Stimulated activated CD8-positive, alpha-beta memory T cell treated with anti-CD3 and anti-CD28 coated beads, Interleukin-4, amount 100 ng/mL, for 4 hours (primary cell): ENCODE measurements around the gene ZNF507.
"Not testable (repeated sequence)": the region's sequence is repeated elsewhere in the genome, so short reads cannot be mapped to it uniquely, and the experiment has no call there.

Experiments
- DNase-seq, 2 donors: peaks; one replicate each; pipeline ENCODE4 v3.0.0-alpha.2; 2020; ENCODE audit warnings: low read depth in 2 of 2, low spot score in 1 of 2

Gene ZNF507

GRCh38 chr19:32367063-32367462, 21.7 kb downstream of the ZNF507 start:
- DNase-seq: no peak

GRCh38 chr19:32367948-32368536, 22.6 kb downstream of the ZNF507 start:
- DNase-seq: no peak

- DNase-seq: no peak
Observed at GRCh38 chr19:32368787-32369186, 23.4 kb downstream of the ZNF507 start.

- no peak for DNase-seq
Observed at GRCh38 chr19:32372726-32373517, 27.5 kb downstream of the ZNF507 start.

- no peak for DNase-seq
Observed at GRCh38 chr19:32373585-32374295, 28.3 kb downstream of the ZNF507 start.

- not testable (repeated sequence) for DNase-seq
Observed at GRCh38 chr19:32374362-32374761, 29.0 kb downstream of the ZNF507 start.

- not testable (repeated sequence) for DNase-seq
Observed at GRCh38 chr19:32377088-32377487, 31.7 kb downstream of the ZNF507 start.

GRCh38 chr19:32380269-32380668, 34.9 kb downstream of the ZNF507 start:
- no peak for DNase-seq

DNA sequence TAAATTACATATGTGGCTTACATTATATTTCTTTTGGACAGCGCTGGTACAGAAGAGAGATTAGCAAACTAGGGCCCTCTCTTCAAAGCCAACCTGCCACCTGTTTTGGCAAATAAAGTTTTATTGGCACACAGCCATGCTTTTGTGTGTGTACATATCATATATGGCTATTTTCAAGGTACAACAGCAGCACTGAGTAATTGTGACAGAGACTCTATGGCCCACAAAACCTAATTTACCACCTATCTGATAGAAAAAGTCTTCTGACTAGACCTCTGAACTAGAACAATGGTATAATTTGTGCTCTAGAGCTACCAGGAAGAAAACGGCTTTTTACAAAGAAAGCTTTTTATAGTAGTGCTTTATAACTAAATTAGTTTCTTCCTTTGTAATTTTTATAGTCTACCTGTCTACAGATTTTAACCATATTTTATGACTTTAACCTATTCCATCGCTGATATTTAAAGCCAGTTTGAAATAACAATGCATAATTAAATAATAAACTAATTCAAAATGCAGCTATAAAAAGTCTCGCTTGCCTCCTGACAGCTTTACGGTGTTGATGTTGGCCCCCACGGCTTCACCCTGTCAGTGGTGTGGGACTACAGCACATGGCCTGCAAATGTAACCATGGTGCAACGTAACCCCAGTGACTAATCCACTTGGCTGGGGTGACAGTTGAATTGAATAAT, 42.4 kb downstream of the ZNF507 start:
- DNase-seq: no peak

- no peak for DNase-seq
Observed at GRCh38 chr19:32388393-32388855, 43.0 kb downstream of the ZNF507 start.

GRCh38 chr19:32392901-32393300, 47.5 kb downstream of the ZNF507 start:
- no peak for DNase-seq

GRCh38 chr19:32396046-32396652, 50.7 kb downstream of the ZNF507 start:
- DNase-seq: no peak

DNA sequence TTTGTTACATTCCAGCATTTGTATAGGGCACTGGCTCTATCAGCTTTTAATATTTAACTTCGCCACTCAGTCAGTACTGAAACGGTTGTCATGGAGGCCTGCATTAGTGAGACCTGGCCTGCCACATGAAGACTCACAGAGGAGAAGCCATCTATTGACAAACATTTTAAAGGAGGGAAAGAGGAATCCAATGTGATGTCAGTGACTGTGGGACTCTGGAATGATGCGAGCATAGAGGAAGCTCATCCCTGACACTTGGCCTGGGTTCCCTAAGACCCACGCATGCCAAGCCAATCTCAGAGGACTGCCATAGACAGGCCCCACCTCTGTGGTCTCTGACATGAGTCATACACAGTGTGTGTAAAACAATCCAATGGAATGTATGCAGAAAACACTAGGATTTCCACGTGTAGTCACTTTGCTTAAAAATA, 52.3 kb downstream of the ZNF507 start:
- DNase-seq: no peak

- no peak for DNase-seq
Observed at GRCh38 chr19:32401992-32402391, 56.6 kb downstream of the ZNF507 start.

- no peak for DNase-seq
Observed at GRCh38 chr19:32403291-32403995, 58.0 kb downstream of the ZNF507 start.

DNA sequence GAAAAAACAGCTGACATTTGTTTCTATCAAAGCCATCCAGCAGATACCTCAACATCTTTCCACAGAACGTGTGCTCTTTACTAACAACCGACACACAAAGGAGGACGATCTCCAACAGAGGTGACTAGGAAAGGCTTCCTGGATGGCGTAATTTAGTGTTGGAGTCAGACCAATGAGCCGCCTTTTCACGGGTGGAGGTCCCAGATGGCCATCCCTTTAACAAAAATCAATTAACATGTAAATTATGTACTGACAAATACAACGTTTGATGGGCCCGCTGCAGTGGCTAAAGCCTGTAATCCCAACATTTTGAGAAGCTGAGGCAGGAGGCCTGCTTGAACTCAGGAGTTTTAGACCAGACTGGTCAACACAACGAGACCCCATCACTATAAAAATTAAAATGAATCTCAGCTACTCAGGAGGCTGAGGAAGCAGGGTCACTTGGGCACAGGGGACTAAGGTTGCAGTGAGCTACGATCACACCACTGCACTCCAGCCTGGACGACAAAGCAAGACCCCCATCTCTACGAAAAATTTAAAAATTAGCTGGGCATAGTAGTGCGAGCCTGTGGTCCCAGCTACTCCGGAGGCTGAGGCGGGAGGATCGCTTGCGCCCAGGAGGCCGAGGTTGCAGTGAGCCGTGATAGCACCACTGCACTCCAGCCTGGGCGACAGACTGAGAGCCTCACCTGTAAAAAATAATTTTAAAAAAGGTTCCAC, 59.0 kb downstream of the ZNF507 start:
- no peak for DNase-seq

DNA sequence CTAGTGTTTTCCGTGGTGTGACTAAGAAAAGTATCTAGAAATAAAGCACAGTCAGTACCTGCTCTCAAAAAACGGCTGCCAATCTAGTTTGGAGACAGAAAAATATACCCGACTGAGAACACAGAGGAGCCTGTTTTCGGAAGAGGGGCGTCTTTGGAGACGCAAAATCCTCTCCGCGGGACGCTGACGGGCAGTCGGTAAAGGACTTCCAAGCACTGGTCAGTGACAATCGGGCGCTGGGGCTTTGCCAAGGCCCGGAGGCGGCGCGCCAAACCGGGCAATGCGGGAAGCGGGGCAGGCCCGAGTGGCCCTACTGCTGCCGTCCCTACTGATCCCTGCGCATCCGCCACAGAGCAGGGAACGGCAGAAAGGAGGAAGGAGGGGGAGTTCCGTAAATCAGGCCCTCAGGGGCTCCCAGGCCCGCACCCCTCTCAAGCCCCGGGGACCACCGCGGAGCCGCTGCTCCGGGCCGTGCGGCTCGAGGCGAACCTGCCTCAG, 59.6 kb downstream of the ZNF507 start:
- DNase-seq: no peak

DNA sequence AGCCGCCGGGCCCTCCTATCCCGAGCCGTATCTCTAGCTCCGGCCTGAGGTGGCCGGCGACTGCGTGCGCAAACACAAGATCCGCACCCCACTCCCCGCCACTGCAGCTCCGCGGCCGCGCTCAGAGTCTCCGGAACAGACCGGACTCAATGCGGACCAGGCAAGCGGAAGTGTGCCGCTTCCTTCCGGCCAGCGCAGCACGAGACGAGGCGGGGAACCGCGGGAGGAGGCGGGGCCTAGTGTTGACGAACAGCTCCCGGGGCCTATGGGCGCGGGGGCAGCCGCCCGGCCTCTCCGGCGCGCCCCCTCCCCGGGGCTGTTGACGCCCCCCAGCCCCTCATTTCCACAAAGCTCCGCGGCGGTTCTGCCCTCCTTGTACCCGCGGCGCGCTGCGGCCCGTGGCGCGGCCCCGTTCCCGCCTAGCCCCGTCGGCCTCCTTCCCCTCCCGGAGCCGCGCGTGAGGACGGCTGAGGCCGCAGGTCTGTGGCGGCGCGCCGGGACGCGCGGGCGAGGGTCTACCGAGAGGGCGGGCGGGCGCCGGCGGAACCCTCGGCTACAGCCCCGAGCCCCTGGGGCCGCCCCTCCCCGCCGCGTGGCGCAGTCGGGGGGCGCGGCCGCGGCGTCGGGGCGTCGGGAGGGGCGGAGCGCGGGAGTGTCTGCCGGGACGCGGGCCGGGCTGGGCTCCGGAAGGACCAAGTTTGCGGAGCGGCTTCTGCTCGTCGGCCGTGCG, 60.2 kb downstream of the ZNF507 start, which contains the start of gene DPY19L3:
Gene DPY19L3 (plus strand): TSS at position 340 of the 730 bp plus-strand sequence. CDS start 2,484 bp downstream, outside the sequence.
- DNase-seq: peak; percentile 78 to 84
